UCSD-AML1 (cell line): ENCODE measurements around the gene BIVM.
A peak's percentile ranks its signal among the peaks of the same experiment; 100 is the strongest.

ENCODE experiments used
- DNase-seq: peaks from one replicate; lab custom pipeline; 2025; ENCODE audit not compliant: unreplicated experiment; lab: John Stamatoyannopoulos, UW

BIVM gene

DNA sequence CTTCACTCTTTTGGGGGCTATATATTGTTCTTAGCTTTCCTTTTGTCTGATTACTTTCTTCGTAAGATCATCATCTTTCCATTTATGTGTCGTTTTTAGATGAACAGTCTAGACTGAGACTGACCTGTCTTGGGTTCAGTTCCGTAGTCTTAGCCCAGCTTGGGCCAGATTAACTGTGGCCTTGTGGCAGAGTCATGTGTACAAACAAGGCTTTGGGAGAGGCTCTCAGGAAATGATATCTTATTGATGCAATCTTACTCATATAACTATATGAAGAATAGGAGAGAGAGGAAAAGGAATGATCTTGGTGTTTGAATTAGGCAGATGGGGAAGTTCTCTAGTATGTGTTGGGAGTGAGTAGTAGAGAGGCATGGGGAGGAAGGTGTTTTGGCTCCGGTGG lies 40.1 kb downstream of the BIVM start:
- DNase-seq = no peak

DNA sequence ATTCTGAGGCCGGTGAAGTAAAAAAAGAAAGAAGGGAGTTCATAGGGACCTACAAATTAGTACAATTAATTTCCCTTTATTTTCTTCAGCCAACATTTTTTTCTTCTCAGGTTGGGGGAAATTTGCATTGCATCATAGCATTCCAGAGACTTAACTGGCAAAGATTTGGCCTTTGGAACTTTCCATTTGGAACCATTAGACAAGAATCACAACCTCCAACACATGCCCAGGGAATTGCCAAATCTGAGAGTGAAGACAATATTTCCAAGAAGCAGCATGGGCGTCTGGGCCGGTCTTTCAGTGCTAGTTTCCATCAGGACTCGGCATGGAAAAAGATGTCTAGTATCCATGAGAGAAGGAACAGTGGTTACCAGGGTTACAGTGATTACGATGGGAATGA lies 40.5 kb downstream of the BIVM start:
- no peak for DNase-seq

DNA sequence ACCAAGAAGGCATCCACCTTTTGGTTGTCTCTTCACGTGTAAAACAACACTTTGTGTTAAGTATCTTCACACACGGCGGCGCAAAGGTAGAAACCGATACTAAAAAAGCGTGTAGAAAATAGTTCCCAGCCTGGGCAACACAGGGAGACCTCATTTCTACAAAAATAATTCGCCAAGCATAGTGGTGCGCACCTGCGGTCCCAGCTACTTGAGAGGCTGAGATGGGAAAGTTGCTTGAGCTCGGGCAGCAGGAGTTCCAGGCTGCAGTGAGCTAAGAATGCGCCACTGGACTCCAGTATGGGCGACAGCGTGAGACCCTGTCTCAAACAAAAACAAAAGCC lies 46.3 kb downstream of the BIVM start:
- no peak for DNase-seq

DNA sequence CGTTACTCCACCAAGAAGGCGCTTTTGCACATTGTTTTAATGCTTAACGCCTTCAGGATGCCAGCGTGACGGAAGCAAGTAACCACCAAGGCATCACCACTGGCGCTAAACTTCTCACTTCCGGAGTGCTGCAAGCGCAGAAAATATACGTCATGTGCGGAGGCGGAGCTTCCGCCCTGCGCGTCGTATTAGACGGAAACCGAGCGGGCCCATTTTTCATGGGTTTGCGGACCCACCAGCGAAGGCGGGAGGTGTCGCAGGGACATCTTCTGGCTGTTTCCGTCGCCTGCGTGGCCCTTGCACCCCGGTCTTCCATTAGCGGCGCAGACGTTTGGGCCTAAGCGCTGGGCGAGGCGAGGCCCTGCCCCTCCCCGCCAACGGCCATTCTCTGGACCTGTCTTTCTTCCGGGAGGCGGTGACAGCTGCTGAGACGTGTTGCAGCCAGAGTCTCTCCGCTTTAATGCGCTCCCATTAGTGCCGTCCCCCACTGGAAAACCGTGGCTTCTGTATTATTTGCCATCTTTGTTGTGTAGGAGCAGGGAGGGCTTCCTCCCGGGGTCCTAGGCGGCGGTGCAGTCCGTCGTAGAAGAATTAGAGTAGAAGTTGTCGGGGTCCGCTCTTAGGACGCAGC lies 46.8 kb downstream of the BIVM start, which contains the start of gene ERCC5:
TSS of gene ERCC5 (plus strand) at position 403 of the 631 bp plus-strand sequence. CDS start 235 bp downstream, outside the sequence.
- DNase-seq = peak; percentile 98

DNA sequence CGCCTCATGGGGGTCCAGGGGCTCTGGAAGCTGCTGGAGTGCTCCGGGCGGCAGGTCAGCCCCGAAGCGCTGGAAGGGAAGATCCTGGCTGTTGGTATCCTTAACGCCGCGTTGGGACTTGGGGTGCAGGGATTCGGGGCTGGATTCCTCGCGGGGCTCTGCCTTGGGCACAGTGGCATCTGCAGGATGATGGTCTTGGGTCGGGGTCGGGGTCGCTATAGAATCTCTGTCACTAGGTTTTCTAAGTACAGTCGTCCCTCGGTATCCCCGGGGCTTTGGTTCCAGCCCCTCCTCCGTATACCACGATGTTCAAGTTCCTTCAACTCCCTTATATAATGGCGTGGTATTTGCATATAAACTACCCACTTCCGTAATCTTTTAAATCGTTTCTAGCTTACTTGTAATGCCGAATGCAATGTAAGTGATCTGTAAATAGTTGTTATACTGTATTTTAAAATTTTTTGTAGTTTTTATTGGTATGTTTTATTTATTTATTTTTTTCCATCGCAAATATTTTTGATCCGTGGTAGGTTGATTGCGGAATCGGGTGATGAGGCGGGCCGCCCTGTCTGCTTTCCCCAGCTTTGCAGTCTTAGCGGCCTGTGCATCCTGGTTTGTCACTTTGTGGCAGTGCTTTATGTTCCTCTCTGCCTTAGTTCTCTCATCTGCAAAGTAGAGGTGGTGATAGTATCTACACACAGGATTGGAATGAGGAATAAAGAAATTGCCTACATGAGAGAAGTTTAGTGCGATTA lies 47.5 kb downstream of the BIVM start:
- DNase-seq = peak; percentile 65

DNA sequence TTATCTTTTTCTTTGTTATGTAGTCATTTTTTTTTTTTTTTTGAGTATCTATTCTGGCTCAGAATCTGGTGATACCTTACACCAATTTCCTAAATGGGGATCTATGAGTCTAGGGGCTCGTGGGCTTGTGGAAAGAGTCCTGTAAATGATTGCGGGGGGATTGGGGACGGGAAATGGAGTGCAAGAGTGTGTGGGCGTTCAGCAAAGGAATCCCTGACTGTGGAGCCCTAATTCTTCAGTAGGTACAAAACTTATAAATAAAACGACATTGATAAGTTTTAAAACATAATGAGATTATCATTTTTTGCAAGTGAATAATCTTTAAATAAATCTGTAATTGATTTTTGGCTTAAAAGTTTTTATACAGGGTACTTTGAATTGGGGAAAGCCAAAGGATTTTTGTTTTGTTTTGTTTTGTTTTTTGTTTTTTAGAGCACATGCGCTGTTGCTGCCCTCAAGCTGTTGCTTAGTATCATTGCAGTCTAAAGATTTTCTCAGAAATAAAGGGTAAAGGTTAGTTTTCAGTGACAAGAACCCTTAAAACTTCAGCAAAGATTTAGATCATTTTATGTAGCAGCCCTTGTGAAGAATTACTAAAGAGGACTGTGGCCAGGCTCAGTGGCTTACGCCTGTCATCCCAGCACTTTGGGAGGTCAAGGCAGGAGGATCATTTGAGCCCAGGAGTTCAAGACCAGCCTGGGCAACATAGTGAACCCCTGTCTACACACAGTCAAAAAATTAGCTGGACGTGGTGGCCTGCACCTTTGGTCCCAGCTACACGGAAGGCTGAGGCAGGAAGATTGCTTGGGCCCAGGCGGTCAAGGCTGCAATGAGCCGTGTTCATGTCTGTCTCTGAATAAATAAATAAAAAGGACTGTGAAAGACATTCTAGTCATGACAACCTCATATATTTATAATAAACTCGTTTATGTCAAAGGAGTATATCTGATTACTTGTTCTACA lies 48.6 kb downstream of the BIVM start:
- no peak for DNase-seq

DNA sequence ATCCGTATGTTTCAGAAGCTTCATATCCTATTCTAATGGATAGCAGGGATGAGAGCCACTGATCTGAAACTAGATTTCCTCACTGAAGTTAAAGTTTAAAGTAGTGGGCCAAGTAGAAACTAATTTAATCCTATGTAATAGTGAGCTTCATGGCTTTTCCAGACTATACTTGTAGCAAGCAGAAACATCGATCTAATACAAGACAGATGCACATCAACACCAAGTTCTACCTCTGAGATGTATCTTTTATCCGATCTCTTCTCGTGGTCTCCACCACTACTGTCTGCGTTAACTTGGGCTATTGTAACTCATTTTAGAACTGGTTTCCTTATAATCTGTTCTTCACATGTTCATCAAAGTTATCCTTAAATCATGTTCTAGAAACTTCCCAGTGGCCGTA lies 50.0 kb downstream of the BIVM start:
- no peak for DNase-seq

DNA sequence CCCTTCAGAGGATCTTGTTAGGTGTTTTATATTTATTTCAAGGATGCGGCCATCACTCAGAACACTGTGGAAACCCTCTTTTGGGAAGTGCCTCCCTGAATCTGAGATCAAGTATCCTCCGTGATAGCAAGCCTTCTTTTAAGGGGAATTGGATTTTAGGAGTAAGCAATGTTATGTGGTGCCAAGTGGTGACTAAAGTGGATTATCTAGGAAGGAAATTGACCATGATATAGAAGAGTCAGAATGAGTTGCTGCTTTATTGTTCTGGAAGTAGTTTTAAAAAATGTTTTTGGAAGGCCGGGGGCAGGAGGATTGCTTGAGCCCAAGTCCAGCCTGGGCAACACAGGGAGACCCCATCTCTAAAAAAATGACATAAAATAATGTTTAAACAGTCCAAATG lies 53.6 kb downstream of the BIVM start:
- DNase-seq = no peak

DNA sequence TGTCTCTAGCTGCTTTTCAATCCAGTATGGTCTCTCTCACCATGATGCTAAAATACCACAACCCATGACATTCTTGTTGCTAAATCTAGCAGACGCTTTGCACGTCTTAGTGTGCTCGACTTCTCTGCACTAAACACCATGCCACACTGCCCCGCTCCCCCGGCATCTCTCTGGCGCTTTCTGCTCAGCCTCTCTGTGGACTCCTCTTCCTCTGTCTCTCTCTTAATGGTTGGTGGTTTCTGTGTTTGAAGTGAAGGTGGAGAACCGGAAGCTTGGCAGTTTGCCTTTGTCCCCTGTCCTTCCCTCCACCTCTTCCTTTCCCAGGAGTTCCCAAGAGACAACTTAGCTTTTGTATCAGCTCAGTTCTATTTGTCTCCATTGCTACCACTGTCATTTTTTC lies 55.8 kb downstream of the BIVM start:
- DNase-seq = peak; percentile 16

DNA sequence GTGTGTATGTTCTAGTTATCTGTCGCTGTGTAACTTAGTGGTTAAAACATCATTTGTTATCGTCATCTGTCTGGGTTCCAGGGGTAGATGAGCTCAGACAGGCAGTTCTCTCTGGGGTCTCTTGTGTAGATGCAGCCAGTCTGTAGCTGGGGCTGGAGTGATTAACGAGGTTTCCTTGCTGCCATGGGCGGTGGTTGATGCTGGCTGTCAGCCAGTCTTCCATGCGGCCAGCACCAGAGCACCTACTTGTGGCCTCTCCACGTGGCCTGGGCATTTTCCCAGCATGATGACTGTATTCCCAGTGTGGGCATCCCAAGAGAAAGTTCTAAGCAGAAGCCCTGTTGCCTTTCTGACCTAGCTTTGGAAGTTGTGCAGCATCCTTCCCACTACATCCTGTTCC lies 57.6 kb downstream of the BIVM start:
- DNase-seq = no peak

DNA sequence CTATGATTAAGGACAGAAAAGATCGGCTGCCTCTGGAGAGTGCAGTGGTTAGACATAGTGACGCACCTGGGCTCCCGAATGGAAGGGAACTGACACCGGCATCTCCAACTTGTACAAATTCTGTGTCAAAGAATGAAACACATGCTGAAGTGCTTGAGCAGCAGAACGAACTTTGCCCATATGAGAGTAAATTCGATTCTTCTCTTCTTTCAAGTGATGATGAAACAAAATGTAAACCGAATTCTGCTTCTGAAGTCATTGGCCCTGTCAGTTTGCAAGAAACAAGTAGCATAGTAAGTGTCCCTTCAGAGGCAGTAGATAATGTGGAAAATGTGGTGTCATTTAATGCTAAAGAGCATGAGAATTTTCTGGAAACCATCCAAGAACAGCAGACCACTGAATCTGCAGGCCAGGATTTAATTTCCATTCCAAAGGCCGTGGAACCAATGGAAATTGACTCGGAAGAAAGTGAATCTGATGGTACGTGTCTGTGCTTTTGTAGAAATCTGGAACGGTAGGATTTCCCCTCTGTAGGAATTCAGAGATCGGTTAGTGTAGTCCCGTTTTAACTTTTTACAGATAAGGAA lies 63.8 kb downstream of the BIVM start:
- no peak for DNase-seq

DNA sequence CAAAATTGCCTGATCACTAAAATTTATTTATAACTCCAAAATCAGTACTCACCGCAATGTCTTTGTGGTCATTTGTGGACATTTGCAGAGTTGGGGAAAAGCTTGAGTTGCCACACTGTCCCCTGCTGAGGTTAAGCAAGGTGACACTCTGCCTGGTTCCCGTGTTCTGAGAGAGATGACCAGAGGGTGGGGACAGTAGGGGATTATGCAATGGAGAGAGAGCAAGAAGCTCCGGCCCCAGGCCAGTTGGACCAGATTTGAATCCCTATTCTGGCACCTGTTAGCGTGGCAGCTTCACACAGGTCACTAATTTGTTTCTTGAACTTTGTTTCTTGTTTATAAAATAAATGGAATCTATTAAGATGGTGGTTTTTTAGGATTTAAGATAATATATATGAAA lies 64.7 kb downstream of the BIVM start:
- no peak for DNase-seq

DNA sequence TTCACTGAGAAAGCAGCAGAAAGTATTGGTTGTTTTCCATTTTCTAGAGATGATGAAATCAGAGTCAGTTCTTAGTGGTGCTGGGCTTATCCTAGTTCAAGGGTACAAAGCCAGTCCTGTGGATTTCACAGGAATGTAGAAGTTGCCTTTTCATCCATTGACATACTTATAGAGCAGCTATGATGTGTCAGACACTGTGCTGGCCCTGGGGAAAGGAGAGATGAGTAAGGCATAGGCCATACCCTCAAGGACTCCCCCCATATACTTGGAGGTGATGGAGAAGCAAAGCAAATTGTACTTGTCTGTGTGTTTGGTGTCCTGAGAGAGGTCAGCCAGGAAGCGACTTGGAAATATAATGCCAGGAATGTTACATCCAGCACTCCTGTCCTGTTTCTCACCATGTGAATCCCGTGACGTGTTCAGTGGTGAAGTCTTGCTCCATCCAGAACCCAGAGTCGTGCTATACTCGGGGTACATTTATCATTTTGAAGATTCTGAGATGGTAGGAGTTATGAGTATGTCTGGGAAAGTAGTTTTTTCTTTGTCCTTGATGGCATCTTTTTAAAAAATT lies 69.5 kb downstream of the BIVM start:
- no peak for DNase-seq

DNA sequence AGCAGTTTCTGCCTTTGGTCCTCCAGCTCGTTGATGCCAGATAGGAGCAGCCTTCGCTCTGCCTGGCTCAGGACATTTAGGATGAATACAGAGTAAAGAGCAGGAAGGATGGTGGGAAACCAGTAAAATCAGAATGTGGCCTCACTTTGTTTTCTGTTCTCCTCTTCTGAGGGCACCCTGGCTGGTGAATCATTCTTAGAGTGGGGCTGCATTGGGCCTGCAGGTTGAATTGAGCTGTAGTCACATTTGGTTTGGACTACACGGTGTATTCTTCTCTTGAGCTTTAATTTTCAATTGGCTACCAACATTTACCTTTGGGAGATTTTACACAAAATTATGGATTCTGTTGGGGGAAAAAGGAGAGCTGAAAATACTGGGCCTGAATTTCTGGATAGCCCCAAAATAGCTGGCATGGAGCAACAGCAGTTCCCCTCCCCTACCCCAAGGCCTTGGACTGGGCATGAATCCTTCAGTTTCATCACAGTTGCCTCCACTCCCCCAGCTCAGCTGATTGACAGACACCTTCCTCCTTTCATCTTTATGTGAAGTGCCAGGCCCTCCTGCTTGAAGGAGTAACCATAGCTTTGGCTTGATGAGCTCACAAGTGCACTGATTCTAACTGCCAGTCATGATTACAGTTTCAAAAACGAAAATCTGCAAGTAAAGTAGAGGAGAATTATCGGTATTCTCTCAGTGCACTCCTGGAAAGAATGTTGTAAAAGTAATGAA lies 71.2 kb downstream of the BIVM start:
- DNase-seq = no peak

DNA sequence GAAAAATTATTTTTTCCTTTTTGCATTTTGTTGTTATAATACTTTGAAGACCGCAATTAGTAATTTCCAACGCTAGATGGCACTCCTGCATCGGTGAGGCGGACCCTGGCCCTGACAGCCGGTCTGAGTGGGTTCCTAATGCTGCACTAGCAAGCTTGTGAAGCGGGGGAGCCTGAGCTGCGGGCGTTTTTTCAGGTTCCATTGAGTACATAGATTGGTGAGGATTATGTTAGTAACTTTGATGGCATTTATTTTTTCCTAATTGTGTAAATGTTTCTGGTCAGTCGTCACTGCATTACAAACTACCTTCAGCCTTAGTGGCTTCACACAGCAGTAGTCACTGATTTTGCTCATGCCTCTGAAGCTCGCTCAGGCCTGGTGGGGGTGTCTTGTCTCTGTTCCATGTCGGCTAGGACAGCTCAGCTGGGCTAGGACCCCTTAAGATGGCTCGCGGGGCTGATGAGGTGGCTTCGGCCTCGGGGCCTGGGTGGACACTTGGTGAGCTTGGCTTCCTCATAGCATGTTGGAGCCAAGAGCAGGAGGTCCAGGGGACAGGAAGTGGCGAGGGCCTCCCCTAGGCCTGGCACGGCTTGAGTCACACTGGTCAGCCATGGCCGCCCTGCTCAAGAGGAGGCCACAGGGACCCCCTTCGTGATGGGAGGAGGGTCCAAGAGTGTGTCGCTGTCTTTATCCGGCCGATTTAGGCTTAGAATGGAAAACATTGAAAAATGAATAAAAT lies 71.9 kb downstream of the BIVM start:
- peak; percentile 29 for DNase-seq

DNA sequence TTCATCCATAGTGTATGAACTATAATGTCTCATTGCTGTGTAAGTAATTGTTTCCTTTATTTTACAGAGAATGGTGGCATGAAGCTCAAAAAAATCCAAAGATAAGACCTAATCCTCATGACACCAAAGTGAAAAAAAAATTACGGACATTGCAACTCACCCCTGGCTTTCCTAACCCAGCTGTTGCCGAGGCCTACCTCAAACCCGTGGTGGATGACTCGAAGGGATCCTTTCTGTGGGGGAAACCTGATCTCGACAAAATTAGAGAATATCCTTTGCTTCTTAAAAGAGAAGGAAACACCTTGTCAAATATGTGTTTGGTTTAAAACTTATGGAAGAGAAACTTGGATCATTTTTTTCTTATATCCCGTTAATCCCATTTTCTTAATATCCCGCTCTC lies 73.2 kb downstream of the BIVM start:
- no peak for DNase-seq

DNA sequence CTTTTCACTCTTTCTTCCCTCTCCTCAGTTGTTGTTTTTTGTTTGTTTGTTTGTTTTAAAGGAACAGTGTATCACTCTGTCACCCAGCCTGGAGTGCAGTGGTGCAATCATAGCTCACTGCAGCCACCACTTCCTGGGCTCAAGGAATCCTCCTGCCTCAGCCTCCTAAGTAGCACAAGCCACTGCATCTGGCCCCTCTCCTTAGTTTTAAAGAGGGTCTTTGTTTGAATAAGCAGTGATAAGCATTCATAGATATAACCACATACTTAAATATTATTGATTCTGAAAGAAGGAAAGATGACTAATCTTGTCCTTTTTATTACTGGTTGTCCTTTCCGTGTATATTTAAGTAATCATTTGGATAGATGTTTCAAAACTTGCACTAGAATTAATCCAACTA lies 73.6 kb downstream of the BIVM start:
- no peak for DNase-seq

DNA sequence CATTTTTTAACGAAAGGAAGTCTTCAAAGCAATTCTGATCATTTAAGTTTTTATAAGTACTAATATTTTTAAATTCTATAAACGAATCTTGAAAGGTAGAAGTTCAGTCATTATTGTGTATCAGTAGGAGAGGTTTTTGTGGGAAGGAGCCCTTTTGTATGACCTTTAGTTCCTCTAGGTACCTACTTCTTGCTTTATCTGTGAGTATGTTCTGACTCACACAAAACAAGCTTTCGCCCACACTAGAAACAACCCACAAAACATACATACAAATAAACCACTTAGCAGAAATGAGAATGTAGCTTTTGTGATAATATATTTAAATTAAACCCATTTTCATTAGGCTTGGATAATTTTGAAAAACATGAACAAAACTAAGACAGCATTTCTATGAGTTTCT lies 74.7 kb downstream of the BIVM start:
- DNase-seq = no peak

DNA sequence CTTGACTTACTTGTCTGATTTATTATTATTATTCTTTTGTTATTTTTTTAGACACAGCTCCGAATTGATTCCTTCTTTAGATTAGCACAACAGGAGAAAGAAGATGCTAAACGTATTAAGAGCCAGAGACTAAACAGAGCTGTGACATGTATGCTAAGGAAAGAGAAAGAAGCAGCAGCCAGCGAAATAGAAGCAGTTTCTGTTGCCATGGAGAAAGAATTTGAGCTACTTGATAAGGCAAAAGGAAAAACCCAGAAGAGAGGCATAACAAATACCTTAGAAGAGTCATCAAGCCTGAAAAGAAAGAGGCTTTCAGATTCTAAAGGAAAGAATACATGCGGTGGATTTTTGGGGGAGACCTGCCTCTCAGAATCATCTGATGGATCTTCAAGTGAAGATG lies 76.3 kb downstream of the BIVM start:
- DNase-seq = no peak

DNA sequence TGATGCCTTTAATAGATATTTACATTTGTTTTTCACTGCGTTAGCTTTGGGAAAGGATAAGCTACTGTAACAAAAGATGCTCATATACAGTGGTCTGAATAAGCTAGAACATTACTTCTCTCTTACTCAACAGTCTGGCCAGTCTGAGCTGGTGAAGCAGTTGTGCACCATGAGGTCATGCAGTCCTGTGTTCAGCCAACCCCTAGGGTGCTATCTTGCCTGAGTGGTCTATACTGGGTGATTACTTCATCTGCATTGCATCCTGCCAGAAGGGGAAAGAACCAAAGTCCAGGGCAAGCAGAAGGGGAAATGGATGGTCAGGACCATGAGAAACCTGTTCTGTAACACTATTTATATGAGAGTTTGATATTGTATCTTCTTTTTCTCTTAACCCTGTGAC lies 78.4 kb downstream of the BIVM start:
- no peak for DNase-seq
